Activated CD8-positive, alpha-beta memory T cell treated with anti-CD3 and anti-CD28 coated beads for 1 hour (primary cell): ENCODE results near the gene ASPM.

Source experiments
- DNase-seq, 2 donors: peaks; one replicate each; pipeline ENCODE4 v3.0.0-alpha.2; 2020; ENCODE audit warnings: low read depth in 1 of 2; ENCODE audit errors: extremely low read depth in 1 of 2

The ASPM gene, protein sequence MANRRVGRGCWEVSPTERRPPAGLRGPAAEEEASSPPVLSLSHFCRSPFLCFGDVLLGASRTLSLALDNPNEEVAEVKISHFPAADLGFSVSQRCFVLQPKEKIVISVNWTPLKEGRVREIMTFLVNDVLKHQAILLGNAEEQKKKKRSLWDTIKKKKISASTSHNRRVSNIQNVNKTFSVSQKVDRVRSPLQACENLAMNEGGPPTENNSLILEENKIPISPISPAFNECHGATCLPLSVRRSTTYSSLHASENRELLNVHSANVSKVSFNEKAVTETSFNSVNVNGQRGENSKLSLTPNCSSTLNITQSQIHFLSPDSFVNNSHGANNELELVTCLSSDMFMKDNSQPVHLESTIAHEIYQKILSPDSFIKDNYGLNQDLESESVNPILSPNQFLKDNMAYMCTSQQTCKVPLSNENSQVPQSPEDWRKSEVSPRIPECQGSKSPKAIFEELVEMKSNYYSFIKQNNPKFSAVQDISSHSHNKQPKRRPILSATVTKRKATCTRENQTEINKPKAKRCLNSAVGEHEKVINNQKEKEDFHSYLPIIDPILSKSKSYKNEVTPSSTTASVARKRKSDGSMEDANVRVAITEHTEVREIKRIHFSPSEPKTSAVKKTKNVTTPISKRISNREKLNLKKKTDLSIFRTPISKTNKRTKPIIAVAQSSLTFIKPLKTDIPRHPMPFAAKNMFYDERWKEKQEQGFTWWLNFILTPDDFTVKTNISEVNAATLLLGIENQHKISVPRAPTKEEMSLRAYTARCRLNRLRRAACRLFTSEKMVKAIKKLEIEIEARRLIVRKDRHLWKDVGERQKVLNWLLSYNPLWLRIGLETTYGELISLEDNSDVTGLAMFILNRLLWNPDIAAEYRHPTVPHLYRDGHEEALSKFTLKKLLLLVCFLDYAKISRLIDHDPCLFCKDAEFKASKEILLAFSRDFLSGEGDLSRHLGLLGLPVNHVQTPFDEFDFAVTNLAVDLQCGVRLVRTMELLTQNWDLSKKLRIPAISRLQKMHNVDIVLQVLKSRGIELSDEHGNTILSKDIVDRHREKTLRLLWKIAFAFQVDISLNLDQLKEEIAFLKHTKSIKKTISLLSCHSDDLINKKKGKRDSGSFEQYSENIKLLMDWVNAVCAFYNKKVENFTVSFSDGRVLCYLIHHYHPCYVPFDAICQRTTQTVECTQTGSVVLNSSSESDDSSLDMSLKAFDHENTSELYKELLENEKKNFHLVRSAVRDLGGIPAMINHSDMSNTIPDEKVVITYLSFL (N-terminal part only)

DNA sequence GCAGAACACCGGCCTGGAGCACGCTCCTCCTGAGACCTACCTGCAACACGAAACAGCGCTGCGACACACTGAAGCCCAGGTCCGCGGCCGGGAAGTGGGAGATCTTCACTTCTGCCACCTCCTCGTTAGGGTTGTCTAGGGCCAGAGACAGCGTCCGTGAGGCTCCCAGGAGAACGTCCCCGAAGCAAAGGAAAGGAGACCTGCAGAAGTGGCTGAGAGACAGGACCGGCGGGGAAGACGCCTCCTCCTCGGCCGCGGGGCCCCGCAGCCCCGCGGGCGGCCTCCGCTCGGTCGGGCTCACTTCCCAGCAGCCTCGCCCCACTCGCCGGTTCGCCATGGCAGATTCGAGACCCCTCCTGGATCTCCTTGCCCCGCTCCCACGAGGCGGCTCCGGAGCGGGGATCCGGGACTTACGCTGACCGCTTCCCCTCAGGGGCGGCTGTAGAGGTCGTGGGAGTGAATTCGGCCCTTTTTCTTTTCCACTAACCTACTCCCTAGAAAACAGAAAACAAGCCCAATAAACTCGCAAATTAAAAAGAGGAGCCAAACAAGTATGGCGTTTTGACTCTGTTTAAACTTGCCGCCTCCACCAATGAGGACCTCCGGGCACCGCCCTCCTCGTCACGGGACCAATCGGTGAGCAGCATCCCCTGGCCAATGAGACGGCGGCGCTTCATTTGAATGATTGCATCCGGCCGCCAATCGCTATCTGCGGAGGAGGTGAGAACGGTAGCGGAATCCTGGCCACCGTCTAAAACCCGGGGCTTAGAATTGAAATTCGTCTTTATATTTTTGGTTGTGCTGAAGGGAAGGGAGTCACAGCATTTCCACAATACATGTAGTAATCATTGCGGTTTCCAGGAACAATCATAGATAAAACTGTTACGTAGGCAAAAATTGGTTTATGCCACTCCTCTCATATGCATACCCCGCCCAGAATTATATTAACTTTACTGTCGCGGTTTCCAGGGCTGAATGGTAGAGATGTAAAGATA, at the start of gene ASPM:
ASPM (minus strand) TSS at position 569 of the 995 bp plus-strand sequence; CDS start at position 337, 232 bp downstream.
- peak; percentile 85 to 88 for DNase-seq

DNA sequence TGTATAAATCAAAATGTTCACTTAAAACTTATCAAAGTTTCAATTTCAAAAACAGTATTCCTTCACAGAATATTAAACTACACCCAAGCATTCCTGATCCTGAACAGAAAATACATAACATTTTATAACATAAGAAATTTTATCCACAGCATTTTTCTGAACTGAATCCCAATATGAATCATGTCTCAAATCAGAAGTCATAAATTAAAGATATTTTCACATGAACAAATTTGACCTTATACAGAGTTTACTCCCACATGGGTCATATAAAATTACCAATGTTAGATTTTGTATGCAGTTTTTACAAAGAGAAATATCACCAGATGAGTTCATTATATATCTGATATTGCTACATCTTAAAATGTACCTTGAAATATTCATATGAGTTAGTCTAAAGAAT, 48.6 kb upstream of the ASPM start:
- DNase-seq: no peak

GRCh38 chr1:197184190-197184589, 37.7 kb upstream of the ASPM start:
- DNase-seq: no peak

GRCh38 chr1:197183195-197183748, 36.8 kb upstream of the ASPM start:
- no peak for DNase-seq

GRCh38 chr1:197182716-197183115, 36.2 kb upstream of the ASPM start:
- DNase-seq: no peak

GRCh38 chr1:197181982-197182381, 35.5 kb upstream of the ASPM start:
- DNase-seq: no peak

DNA sequence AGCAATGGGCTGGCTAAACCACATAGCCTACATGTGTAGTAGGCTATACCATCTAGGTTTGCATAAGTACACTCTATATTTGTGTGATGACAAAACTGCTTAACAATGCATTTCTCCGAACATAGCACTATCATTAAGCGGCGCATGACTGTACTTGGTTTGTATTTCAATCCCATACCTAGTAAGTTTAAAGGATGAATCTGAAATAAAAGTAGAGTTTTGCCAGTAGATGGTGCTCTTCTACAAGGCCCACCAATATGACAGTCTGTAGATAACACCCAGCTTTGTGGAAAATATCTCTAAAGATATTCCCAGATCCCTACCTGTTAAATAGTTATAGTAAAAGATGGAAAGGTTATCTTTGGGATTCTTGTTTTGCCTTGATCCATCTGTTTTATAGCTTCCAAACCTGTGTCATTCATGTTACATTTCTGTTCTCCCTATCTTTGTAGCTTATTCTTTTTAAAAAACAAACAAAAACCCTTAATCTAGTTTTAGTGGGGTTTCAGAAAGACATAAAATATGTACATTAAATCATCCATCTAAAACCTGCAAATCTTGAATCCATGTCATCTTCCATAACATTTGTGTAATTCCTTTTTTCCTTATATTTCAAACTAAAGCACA, 33.9 kb upstream of the ASPM start:
- no peak for DNase-seq

GRCh38 chr1:197178998-197179397, 32.5 kb upstream of the ASPM start:
- DNase-seq: no peak

GRCh38 chr1:197174818-197175217, 28.3 kb upstream of the ASPM start:
- DNase-seq: no peak

DNA sequence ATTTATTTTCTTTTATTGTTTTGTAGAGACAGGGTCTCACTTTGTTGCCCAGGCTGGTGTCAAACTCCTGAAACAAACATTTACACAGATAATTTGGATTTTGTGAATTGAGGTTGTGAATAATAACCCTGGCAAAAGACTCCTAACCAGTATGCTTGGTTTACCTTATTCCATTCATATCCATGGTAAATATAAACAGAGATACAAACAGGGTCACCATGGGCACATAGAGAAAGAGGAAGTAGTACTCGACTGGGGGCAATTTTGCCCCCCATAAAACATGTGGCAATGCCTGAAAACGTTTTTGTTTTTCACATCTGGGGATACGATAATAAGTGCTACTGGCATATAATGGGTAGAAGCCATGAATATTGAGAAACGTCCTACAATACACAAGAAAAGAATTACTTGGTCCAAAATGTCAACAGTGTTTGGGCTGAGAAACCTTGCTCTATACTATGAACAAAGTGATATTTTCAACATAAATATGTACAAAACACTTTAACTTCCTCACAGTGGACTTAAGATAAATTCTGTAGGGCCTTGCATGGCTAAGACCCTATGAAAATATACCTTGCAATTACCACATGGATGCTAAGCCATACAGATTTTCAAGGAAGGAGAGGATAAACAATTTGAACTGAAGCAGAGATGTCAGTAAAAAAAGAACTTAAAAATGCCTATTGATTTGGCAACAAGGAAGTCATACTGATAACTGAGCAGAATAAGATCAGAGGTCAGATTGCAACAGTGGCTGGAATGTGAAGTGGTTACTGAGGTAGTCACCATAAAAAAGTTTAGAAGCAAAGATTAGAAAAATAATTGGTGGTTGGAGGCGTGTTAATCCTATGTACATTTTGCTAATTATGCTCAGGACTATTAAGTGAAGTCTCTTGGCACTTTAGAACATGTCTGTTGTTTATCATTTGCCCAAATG, 27.4 kb upstream of the ASPM start:
- no peak for DNase-seq

GRCh38 chr1:197171531-197171930, 25.1 kb upstream of the ASPM start:
- DNase-seq: no peak

GRCh38 chr1:197170538-197170937, 24.1 kb upstream of the ASPM start:
- no peak for DNase-seq

GRCh38 chr1:197159461-197159860, 13.0 kb upstream of the ASPM start:
- DNase-seq: no peak

DNA sequence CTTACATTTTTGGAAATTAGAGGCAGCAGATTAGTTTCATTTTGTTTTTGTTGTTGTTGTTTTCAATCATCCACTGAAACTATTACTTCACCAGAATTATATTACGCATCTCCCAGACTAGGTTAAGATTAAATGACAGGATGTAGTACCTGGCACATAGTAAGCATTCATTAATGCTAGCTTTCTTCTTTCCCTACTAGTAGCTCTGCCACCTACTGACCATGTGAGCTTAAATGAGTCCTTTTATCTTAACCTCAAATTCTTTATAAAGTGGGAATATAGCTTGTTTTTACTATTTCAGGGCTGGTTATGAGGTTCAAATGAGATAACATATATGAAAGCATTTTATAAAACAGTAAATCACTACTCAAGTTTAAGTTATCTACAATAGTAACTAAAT, 10.2 kb upstream of the ASPM start:
- DNase-seq: no peak

GRCh38 chr1:197152662-197153061, 6.2 kb upstream of the ASPM start:
- no peak for DNase-seq

- no peak for DNase-seq
These were observed 4.7 kb upstream of the ASPM start for GRCh38 chr1:197151185-197151584.

- no peak for DNase-seq
These were observed 4.0 kb upstream of the ASPM start for GRCh38 chr1:197150336-197151005.

GRCh38 chr1:197149340-197149739, 2.9 kb upstream of the ASPM start:
- DNase-seq: no peak
